C4-2B (cell line): ENCODE measurements around the gene PARD3B.
A peak's percentile ranks its signal among the peaks of the same experiment; 100 is the strongest.

ENCODE experiments used
- H3K27ac ChIP-seq: fragments of 450-650 bp; 2 replicates; pipeline ENCODE4 v1.5.1; 2017
- ZFX ChIP-seq: fragments of 450-650 bp; IDR thresholded peaks from 2 replicates; pipeline ENCODE4 v1.6.1; 2017
- TF ChIP-seq, protein P1 (sequence below): fragments of 450-650 bp; conservative IDR thresholded peaks from 2 replicates; pipeline ENCODE4 v1.5.1; 2017; ENCODE audit warnings: mild to moderate bottlenecking

The PARD3B gene

DNA sequence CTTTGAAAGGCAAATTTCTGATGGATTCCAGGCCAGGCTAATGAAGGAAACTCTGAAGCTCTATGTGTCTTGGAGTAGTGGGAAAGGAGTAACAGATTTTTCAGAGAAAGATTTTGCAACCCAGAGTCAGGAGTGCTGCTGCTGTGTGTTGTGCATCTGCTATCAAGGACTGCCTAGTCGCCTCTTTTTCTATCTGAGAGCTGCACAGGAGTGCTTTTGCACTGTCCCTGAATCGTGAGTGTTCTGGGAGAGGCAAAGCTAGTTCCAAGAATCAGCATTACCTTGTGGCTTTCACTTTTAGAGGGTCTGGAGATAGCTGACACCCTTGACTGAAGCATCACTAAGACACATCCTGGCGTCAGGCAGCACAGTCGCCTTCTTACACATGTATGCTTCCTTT lies 336.4 kb downstream of the PARD3B start:
- TF ChIP-seq ZFX, result no peak
- TF ChIP-seq, protein P1, sequence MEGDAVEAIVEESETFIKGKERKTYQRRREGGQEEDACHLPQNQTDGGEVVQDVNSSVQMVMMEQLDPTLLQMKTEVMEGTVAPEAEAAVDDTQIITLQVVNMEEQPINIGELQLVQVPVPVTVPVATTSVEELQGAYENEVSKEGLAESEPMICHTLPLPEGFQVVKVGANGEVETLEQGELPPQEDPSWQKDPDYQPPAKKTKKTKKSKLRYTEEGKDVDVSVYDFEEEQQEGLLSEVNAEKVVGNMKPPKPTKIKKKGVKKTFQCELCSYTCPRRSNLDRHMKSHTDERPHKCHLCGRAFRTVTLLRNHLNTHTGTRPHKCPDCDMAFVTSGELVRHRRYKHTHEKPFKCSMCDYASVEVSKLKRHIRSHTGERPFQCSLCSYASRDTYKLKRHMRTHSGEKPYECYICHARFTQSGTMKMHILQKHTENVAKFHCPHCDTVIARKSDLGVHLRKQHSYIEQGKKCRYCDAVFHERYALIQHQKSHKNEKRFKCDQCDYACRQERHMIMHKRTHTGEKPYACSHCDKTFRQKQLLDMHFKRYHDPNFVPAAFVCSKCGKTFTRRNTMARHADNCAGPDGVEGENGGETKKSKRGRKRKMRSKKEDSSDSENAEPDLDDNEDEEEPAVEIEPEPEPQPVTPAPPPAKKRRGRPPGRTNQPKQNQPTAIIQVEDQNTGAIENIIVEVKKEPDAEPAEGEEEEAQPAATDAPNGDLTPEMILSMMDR, result no peak
- no peak overlapping the region for H3K27ac ChIP-seq

DNA sequence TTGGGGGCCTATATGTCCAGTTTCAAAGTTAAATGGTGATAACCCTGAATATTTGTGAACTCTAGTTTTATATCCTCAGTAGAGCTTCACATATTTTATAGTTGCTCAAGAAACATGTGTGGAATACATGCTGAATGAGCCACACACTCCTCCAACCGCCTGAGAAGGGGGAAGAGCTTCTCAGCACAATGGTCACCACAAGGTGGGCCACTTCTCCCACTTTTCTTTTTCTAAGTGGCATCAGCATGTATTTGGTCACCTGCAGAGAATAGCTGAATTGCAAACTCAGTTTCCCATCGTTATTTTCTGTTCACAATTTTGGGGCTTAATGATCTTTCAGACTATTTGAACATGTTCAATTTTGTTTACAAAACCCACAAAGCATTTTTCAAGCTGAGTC lies 340.5 kb downstream of the PARD3B start:
- TF ChIP-seq ZFX, result no peak
- TF ChIP-seq, protein P1, result peak; percentile 13

DNA sequence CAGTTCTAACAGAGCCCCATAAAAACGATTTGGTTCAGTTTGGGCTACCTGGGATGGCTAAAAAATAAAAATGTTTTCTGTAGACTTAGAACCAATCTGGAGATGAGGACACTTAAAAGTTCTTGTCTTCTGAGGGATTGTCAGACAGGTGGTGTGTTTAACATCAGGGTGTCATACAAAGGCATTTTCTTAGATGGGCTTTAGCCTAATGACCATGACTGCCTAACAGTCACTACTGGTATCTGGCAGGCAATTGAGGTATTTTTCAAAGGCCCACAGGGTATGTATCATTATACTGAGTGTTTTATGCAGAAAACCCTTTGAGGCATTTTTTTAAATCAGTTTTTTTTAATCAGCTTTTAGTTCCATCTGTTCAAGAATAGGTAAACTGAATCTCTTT lies 341.4 kb downstream of the PARD3B start:
- H3K27ac ChIP-seq, result no peak overlapping the region
- TF ChIP-seq, protein P1, result no peak
- no peak for TF ChIP-seq ZFX

More for the DNA sequence above, 340.5 kb downstream of the PARD3B start:
- no peak overlapping the region for H3K27ac ChIP-seq

DNA sequence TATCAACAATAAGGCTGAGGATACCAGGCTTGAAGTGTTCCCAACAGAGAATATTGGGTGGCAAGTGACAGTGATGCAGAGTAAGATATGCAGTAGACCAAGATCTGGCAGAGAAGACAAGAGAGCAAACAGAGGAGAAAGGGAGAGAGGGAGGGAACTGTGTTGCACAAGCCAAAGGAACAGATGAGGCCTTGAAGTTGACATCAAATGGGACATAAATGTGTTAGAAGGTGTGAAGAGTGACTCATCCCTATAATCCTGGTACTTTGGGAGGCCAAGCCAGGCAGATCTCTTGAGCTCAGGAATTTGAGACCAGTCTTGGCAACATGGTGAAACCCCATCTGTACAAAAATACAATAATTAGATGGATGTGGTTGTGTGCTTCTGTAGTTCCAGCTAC lies 342.9 kb downstream of the PARD3B start:
- TF ChIP-seq ZFX, result no peak
- TF ChIP-seq, protein P1, result no peak
- H3K27ac ChIP-seq, result no peak overlapping the region

DNA sequence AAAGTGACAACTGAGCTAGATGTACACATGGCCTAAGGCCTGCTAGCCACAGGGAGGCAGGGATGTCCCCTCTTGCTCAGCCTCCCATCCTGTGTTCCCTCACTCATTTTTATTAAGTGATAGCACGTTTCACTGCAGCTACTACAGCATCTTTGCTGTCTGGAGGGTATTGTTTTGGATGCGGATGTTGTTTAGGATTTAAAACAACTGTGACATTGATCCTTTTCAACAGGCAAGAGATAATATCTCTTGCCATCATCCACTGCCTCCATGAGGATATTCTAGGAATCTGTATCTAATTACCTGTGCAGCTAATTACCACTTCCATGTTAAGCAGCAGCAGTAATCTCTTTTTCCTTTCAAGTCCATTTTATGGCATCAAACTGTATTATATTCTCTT lies 345.4 kb downstream of the PARD3B start:
- no peak for TF ChIP-seq ZFX
- TF ChIP-seq, protein P1, result no peak
- no peak overlapping the region for H3K27ac ChIP-seq

DNA sequence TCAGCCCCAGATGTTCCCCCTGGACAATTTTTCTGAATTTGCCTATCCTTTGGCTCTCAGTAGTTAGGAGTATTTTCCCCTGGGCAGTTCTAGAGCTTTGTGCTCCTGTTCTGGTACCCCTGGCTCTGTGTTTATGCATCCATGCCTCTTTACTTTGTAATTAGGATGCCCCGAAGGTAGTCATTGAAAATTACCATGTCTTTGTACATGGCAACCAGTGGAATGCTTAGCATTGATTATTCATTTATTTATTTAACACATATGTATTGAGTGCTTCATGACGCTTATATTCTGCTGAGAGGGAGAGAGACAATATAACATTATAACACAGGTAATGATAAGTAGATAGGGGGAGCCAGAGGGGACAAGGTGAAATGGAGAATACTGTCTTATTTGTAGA lies 346.5 kb downstream of the PARD3B start:
- H3K27ac ChIP-seq, result no peak overlapping the region
- TF ChIP-seq, protein P1, result no peak
- no peak for TF ChIP-seq ZFX

DNA sequence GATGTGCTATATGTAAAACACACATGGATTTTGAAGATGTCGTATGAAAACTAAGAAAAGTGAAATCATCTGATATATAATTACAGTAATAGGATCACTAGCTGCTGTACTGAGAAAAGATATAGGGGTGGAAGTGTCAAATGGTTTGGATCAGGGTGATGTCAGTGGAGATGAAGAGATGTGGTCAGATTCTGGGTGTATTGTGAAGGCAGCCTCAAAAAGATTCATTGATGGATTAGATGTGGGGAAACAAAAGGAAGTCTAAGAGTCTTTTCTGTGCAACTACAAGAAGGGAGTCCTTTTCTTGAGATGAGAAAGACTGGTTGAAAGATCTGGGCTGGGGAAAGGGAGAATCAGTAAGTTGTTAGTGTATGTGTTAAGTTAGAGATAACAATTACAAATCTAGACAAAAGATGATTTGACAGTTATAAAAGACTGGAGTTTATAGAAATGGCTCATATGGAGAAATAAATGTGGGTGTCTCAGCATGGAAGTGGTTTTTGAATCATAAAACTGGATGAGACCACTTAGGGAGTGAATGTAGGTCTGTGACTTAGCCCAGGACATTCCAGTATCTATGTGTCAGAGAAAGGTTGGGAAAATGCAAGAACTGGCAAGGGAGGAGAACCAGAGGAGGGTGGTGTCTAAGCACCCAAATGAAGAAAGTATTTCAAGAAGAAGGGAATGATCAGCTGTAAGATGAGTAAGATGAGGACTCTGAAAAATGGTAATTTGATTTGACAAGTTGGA lies 347.4 kb downstream of the PARD3B start:
- TF ChIP-seq ZFX, result no peak
- TF ChIP-seq, protein P1, result no peak
- no peak overlapping the region for H3K27ac ChIP-seq
